CD4-positive, alpha-beta T cell treated with Interferon gamma for 1 hour (primary cell): Measurements from ENCODE around the gene MRPL36.
"Not testable (repeated sequence)": the region's sequence is repeated elsewhere in the genome, so short reads cannot be mapped to it uniquely, and the experiment has no call there.

Experiments used
- DNase-seq: peaks from one replicate; pipeline ENCODE4 v3.0.0-alpha.2; 2020

Gene MRPL36

DNA sequence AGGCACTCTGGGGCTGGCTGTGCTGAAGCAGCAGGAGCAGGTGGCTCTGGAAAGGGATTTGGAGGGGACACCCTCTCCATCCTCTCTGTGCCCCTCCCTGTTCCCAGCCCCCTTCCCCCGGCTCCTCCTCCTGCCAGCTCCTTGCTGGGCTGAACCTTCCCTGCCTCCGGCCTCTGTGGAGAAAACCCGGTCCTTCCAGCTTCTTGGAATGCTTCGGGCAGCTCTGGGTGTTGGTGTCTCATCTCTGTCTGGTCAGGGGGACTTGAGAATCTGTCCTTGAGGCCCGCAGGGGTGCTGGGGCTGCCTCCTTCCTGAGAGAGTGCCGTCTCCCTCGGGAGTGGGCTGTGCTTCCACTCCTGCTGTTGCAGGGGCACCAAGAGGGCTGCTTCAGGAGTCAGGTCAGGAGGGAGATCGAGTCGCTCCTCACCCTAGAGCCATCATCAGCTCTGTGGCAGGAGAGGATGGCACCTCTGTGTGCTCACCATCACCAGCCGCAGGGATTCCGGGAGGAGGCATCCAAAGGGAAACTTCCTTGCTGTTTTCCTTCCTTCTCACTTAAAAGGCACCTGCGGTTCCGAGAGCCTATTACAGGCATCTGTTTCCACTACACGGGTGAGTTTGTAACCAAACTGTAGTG, 32.2 kb upstream of the MRPL36 start:
- no peak for DNase-seq

- DNase-seq = no peak
Measured at GRCh38 chr5:1831257-1831656, 31.6 kb upstream of the MRPL36 start.

- DNase-seq = no peak
Measured at GRCh38 chr5:1830571-1831228, 31.1 kb upstream of the MRPL36 start.

DNA sequence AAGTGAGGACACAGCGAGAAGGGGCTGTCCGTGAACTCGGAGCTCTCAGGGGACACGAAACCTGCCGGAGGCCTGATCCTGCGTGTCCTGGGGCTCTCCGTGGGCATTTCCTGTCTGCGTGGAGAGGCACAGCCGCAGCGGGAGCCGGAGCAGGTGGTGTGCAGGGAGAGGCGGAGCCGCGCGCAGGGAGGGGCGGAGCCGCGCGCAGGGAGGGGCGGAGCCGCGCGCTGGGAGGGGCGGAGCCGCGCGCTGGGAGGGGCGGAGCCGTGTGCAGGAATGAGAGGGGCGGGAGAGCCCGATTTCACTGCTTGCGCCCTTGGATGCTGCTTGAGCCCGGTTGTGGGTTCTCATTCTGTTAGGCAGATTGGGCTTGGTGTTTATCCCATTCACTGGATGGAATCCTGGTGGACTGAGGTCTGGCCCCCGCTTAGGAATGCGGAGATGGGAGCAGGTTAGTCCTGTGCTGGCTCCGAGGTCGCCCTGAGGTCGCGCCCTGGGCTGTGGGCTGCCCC, 28.3 kb upstream of the MRPL36 start:
- no peak for DNase-seq

- no peak for DNase-seq
Measured at GRCh38 chr5:1827025-1827885, 27.6 kb upstream of the MRPL36 start.

DNA sequence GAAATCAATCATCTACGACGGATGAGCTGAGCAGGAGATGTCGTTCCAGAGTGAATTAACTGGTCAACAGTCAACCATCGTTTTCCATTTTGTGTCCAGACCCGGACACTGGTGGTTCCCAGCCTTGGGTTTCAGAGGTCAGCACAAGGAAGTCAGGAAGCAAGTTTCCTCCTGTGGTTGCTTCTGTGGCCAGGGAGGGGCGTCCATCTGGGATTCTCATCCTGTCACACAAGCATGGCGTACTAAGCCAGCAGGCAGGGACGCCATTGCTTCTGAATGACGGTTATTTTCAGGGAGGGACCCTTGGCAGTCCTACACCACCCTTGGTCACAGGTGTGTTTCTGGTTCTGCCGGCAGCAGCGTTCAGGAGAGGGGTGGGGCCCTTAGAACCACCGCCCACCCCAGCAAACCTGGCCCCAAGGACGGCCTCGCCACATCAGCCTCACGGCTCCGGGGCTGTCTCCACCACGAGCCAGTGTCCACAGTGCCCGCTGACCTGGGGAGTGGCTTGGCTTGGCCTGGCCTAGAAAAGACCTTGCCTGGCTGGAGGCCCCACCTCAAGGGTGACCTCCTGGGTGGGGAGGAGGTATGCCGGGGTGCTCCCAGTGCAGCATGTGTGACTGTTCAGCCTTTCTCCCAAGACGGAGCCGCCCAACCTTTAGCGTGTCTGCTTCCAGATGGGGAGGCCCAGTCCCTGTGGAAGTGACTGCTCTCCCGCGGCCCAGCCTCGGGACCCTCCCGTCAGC, 26.8 kb upstream of the MRPL36 start:
- DNase-seq = no peak

DNA sequence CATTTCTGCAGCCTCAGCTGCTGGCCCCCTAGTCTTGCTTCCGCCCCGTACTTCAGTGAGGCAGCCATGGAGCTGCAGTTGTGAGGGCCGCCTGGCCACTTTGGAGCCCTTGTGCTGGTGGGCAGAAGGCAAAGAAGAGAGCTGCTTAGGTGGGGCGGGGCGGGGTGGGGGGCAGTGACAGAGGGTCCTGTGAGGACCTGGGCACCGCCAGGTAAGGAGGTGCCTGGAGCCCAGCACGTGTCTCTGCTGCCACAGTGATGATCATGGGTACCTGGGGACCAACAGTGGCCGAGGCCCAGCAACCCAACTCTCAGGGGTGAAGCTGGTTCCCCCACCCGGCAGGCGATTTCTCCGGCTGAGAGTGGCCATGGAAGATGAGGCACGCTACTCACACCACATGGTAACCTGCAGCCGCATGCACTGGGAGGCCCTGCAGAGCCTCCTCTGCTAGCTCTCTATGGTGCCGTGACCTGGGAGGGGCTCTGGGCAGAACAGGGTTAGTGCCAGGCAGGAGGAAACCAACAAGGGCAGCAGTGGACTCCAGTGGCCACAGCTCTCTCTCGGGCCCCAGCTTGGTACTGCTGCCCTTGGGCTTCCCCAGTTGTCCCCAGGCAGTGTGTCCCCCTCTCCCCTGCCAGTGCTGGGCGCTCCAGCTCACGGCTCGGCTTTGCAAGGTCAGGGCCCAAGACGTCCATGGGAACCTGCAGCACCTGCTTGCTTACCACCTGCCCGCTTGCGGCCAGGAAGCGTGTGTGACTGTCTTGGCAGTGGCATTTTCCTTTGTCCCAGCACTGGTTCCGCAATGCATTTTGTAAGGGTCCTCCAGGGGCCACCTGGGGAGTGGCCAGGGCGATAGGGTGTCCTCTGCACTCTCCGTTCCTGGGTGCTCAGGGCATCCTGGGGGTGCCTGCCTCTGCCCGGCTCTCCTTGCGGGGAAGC, 25.5 kb upstream of the MRPL36 start:
- DNase-seq = no peak

- DNase-seq = no peak
Measured at GRCh38 chr5:1824109-1824821, 24.6 kb upstream of the MRPL36 start.

GRCh38 chr5:1823381-1824034, 23.9 kb upstream of the MRPL36 start:
- DNase-seq = no peak

GRCh38 chr5:1821862-1822261, 22.2 kb upstream of the MRPL36 start:
- no peak for DNase-seq

GRCh38 chr5:1820926-1821325, 21.3 kb upstream of the MRPL36 start:
- DNase-seq = no peak

DNA sequence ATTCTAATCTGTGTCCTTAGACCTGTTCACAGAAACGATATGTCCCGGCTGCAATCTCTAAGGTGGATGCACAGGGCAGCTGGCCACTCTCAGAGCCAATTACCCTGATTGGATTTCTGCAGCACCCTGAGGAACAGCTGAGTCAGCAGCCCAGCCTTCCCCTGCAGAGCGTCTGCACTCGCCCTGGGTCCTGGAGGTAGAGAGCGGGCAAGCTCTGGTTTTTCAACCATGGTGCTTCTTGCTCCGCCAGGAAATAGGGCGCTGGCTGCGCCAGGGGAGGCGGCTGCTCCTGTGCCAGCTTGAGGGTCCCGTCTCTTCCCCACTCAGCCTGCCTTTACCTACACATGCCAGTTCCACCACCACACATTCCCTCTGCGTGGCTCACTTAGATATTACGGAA, 20.7 kb upstream of the MRPL36 start:
- DNase-seq = no peak

- no peak for DNase-seq
Measured at GRCh38 chr5:1819458-1819857, 19.8 kb upstream of the MRPL36 start.

DNA sequence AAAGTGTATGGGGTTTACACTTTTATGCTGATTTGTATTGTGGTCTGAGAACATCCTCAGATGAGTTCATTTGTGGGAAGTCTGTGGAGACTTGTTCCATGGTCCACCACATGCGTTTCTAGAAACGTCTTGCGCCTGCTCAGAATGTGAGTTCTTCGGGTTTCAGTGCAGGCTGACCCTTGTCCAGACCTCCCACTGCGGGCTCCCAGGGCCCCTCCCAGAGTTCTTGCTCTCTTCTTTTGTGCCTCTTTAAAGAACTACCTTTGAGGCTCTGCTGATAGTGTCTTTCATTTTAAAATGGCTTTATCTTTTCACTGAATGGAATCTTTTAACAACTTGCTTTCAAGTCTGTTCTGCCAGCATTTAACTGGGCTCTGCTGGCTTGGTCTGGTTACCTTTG, 19.1 kb upstream of the MRPL36 start:
- DNase-seq = no peak

GRCh38 chr5:1817261-1818043, 17.8 kb upstream of the MRPL36 start:
- DNase-seq = no peak

GRCh38 chr5:1816495-1817089, 17.0 kb upstream of the MRPL36 start:
- not testable (repeated sequence) for DNase-seq

DNA sequence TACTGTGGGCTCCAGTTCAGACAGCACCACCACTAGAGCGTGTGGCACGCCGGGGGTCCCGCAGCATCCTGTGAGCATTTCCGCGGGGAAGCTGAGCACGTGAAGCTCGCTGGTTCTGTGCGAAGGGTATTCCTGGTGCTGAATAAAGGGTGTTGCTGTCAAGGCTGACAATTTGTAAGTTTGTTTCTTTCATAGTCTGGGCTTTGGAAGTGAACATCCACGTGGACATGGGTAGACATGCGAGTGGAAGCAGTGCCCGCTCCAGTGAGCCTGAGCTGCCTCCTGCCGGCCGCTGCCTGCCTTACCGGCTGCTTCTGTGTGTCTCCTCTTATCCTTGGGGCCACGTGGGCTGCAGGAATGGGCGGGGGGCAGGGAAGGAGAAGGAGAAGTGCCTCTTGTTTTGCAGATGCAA, 16.2 kb upstream of the MRPL36 start:
- no peak for DNase-seq

DNA sequence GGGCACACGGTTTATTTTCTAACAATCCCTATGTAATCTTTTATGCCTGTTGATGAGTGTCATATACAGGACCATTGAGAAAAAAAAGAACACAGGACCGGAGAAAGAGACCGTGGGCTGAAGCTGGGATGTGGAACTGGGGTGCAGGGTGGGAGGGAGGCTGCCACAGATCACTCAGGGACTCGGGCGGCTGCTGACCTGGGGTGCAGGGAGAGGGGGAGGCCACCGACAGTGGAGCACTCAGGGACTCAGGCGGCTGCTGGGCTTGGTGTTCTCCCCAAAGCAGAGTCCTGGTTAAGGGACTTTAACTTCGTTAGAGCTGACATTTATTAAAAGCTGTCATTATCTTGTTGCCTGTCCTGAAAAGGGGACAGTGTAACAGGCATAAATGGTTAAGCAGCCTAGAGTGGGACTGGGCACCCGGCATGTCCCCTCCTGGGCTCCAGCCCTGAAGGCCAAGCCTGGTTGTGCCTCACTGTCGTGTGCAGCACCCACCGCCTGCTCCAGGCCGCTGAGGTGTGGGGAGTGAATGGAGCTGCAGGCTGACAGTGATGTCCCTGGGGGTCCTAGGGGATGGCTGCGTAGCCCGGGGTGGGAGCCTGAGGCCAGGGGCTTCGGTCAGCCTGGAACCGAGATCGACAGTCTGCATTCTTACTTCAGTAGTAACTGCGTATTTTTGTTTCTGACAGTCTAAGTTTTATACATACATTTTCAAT, 15.6 kb upstream of the MRPL36 start:
- DNase-seq = no peak
